ENCODE results near the gene ZFYVE9.

GRCh38 chr1:52366517-52366827 is 224.6 kb downstream of the ZFYVE9 start:
- TF ChIP-seq CTCF (IDR thresholded peaks at IDR 0.05 in 8 of 11, conservative IDR thresholded peaks at IDR 0.05 in 3 of 11) (no peak), POLR2A (IDR thresholded peaks at IDR 0.05) (no peak), POLR2AphosphoS5 (IDR thresholded peaks at IDR 0.05) (no peak)

Measured in spleen (tissue), 7 donors.